NCI-H446 treated with DMSO at 0.1 percent for 48 hours (cell line): ENCODE data around the gene BTNL9.
"Not testable (repeated sequence)": the region's sequence is repeated elsewhere in the genome, so short reads cannot be mapped to it uniquely, and the experiment has no call there.

ENCODE experiments used
- DNase-seq: peaks from one replicate; lab custom pipeline; 2025; lab: John Stamatoyannopoulos, UW

BTNL9 gene

DNA sequence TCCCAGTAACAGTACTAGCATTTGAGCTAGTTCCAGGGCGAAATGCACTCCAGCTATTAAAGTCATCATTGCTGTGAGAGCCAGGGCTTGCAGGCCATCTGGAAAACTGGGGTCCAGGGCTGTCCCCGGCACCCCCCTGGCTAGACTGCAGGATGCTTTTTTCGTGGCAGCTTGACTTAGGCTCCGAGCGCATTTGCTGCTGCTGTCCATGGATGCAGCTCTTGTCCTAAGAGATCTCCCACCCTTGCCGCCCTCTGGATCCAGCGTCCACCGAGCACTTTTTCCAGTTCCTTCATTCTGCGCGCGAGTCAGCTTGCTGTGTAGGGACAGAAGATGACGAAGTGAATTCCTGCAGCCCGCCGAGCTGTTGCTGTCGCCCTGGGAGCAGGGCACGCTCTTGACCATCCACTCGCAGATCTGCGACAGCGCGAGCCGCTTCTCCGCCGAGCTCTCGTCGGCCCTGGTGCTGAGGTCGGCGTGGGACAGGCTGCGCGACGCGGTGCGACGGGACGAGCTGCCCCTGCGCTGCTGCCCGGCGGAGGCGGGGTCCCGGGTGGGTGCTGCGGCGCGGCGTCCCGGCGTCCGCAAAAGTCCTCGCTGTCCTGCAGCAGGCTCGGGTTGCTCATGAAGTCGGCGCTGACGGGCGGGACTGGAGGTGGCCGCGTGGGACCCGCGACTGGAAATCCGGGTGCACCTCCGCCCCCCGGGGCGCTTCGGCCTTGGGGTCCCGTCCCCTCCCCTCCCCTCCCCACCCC, 60.2 kb downstream of the BTNL9 start:
- no peak for DNase-seq

GRCh38 chr5:181101030-181101641, 61.1 kb downstream of the BTNL9 start:
- DNase-seq = not testable (repeated sequence)

DNA sequence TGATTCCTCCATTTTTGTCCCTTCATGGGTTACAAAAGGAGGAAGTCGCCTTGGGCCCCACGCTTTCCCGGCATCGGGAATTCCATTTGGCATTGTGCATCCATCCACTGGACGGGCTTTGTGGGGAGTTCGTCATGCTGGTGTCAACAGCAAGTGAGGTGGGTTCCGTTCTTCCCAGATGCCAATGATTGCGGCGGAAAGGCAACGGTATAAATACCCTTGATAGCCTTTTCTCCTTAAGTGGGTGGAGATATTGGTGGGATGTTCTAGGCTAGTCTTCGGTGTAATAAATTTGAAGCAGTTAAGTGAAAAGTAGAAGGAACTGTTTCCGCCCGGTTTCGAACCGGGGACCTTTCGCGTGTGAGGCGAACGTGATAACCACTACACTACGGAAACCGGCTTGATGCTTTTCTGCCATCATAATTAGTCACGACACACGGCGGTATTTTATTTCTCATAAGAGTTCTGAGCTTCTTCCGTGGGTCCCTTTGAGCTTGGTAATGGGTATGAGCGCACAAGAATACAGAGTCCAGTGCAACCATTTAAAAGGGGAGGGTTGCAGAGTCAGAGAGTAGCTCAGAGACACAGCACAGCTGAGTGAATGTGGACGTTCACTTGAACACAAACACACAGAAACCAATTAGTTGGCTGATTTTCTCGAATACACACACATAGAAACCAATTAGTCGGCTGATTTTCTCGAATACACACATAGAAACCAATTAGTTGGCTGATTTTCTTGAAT, 62.0 kb downstream of the BTNL9 start:
- DNase-seq = not testable (repeated sequence)

- not testable (repeated sequence) for DNase-seq
These were observed 64.1 kb downstream of the BTNL9 start for GRCh38 chr5:181104259-181104568.

GRCh38 chr5:181104606-181105390, 64.7 kb downstream of the BTNL9 start:
- not testable (repeated sequence) for DNase-seq

DNA sequence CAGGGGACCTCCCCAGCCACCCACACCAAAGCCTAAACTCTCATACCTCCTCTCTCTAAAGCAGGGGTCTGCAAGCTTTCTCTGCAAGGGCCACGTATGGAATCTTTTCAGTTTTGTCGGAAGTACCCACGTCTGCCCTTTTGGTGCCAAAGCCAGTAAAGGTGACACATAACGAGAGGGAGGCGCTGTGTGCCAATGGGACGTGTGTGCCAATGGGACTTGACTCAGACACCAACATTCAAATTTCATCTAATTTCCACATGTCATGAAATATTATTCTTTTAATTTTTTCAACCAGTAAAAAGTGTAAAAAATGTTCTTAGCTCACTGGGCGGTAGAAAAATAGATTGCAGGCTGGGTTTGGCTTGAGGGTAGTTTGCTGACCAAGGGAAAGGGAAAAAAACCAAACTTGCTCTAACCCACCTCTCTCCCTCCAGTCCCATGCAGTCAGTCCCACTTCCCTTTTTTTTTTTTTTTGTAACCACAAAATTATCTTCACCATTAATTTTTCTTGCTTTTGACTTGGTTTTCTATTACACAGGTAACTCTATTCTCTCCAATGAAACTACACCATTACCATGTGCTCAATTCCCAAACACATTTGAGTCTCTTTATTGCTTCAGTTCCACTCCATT, 65.4 kb downstream of the BTNL9 start:
- DNase-seq = no peak

GRCh38 chr5:181107699-181108098, 67.6 kb downstream of the BTNL9 start:
- no peak for DNase-seq

DNA sequence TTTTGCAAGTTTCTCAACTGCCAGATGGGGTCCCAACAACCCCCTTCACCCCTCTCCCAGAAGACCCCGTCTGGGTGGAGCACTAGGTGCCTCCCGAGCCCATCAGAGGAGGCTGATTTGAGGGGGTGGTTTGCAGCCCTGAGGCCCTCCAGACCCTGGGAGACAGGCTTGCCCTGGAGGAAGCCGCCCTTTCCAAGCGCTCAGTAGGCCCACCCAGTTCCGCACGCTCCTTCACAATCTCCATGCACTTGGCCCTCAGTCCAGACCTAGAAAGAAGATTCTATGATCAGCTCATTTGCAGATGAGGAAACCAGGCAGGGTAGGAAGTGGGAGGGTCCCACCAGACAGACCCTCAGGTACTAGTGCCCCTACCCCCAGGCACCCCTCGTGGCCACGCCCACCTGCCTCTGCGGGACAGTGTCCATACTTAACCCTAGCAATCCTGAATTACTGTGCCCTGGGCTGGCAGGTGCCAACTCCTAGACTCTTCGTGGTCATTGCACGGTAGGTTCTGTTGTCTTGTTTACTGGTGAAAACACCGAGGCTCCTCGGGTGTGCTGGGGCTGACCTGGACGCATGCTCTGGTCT, 68.6 kb downstream of the BTNL9 start:
- DNase-seq = no peak

- no peak for DNase-seq
These were observed 69.5 kb downstream of the BTNL9 start for GRCh38 chr5:181109489-181110013.

GRCh38 chr5:181111010-181111409, 70.9 kb downstream of the BTNL9 start:
- DNase-seq = no peak
